ENCODE measurements around the gene PPP1R14C.

PPP1R14C gene

GRCh38 chr6:150296890-150297289 lies 154.0 kb downstream of the PPP1R14C start:
- no peak for DNase-seq (ENCODE audit: low read depth)

GRCh38 chr6:150297327-150298029 lies 154.6 kb downstream of the PPP1R14C start:
- no peak for DNase-seq (ENCODE audit: low read depth)

- no peak for DNase-seq (ENCODE audit: low read depth)
Measured at GRCh38 chr6:150298030-150298380, 155.2 kb downstream of the PPP1R14C start.

GRCh38 chr6:150298676-150299075 lies 155.8 kb downstream of the PPP1R14C start:
- no peak for DNase-seq (ENCODE audit: low read depth)
